GM21737 (cell line): ENCODE measurements around the gene PKP4.

ENCODE experiments used
- ATAC-seq: cut with Tn5 transposase; IDR thresholded peaks from one replicate; pipeline ENCODE4 v1.9.1; 2021; ENCODE audit warnings: mild to moderate bottlenecking, moderate library complexity; ENCODE audit not compliant: unreplicated experiment

Gene PKP4

GRCh38 chr2:158583923-158584322, 127.2 kb downstream of the PKP4 start:
- ATAC-seq: no peak

GRCh38 chr2:158586491-158586890, 129.7 kb downstream of the PKP4 start:
- ATAC-seq: no peak

GRCh38 chr2:158589303-158589702, 132.6 kb downstream of the PKP4 start:
- ATAC-seq: no peak

GRCh38 chr2:158598862-158599517, 142.2 kb downstream of the PKP4 start:
- no peak for ATAC-seq

- no peak for ATAC-seq
Measured at GRCh38 chr2:158599609-158600008, 142.9 kb downstream of the PKP4 start.

- no peak for ATAC-seq
Measured at GRCh38 chr2:158600155-158600802, 143.5 kb downstream of the PKP4 start.

GRCh38 chr2:158602027-158602426, 145.3 kb downstream of the PKP4 start:
- no peak for ATAC-seq

- no peak for ATAC-seq
Measured at GRCh38 chr2:158603205-158603604, 146.5 kb downstream of the PKP4 start.

- no peak for ATAC-seq
Measured at GRCh38 chr2:158603986-158604385, 147.2 kb downstream of the PKP4 start.

GRCh38 chr2:158610059-158610458, 153.3 kb downstream of the PKP4 start:
- ATAC-seq: no peak

GRCh38 chr2:158616480-158617000, 159.8 kb downstream of the PKP4 start:
- no peak for ATAC-seq

- ATAC-seq: no peak
Measured at GRCh38 chr2:158618891-158619490, 162.2 kb downstream of the PKP4 start.

GRCh38 chr2:158619496-158619895, 162.7 kb downstream of the PKP4 start:
- ATAC-seq: no peak

GRCh38 chr2:158620656-158621055, 163.9 kb downstream of the PKP4 start:
- ATAC-seq: no peak

- ATAC-seq: no peak
Measured at GRCh38 chr2:158624071-158624667, 167.4 kb downstream of the PKP4 start.

- no peak for ATAC-seq
Measured at GRCh38 chr2:158624961-158625360, 168.2 kb downstream of the PKP4 start.

GRCh38 chr2:158629116-158629515, 172.4 kb downstream of the PKP4 start:
- no peak for ATAC-seq

GRCh38 chr2:158633261-158633660, 176.5 kb downstream of the PKP4 start:
- ATAC-seq: no peak

GRCh38 chr2:158634627-158635026, 177.9 kb downstream of the PKP4 start:
- no peak for ATAC-seq

GRCh38 chr2:158635961-158636601, 179.3 kb downstream of the PKP4 start:
- no peak for ATAC-seq

- ATAC-seq: no peak
Measured at GRCh38 chr2:158637357-158637756, 180.6 kb downstream of the PKP4 start.
